SK-N-SH treated with all-trans-retinoic acid at 6 μM for 48 hours (cell line): ENCODE data around the gene PCK1.

Experiments used
- ATAC-seq: fragments of 200-7000 bp; cut with Tn5 transposase; 3 replicates; pipeline ENCODE4 v1.9.1; 2020; ENCODE audit warnings: mild to moderate bottlenecking, moderate library complexity
- BACH2 ChIP-seq: fragments of 250-450 bp; sonication (Bioruptor Pico); IDR thresholded peaks from 2 replicates; pipeline ENCODE4 v1.9.0; 2021; ENCODE audit warnings: mild to moderate bottlenecking, borderline replicate concordance
- CREB5 ChIP-seq: fragments of 250-450 bp; sonication (Bioruptor Pico); IDR thresholded peaks from 2 replicates; pipeline ENCODE4 v1.5.1; 2020; ENCODE audit warnings: low read depth, mild to moderate bottlenecking, moderate library complexity
- CSDC2 ChIP-seq: fragments of 250-450 bp; sonication (Bioruptor Pico); IDR thresholded peaks from 2 replicates; pipeline ENCODE4 v1.5.0; 2020; ENCODE audit warnings: mild to moderate bottlenecking, moderate library complexity
- CSRNP3 ChIP-seq: fragments of 250-450 bp; sonication (Bioruptor Pico); IDR thresholded peaks from 2 replicates; pipeline ENCODE4 v1.5.1; 2021; ENCODE audit warnings: mild to moderate bottlenecking, moderate library complexity
- ESRRG ChIP-seq: fragments of 250-450 bp; sonication (Bioruptor Pico); IDR thresholded peaks from 2 replicates; pipeline ENCODE4 v1.6.1; 2021; ENCODE audit warnings: mild to moderate bottlenecking
- GLIS3 ChIP-seq: fragments of 250-450 bp; sonication (Bioruptor Pico); IDR thresholded peaks from 2 replicates; pipeline ENCODE4 v1.5.0; 2020; ENCODE audit warnings: mild to moderate bottlenecking, moderate library complexity
- ISL1 ChIP-seq: fragments of 250-450 bp; sonication (Bioruptor Pico); IDR thresholded peaks from 2 replicates; pipeline ENCODE4 v2.1.2; 2022; ENCODE audit warnings: mild to moderate bottlenecking, moderate library complexity
- OSR1 ChIP-seq: fragments of 250-450 bp; sonication (Bioruptor Pico); IDR thresholded peaks from 2 replicates; pipeline ENCODE4 v1.8.0; 2022; ENCODE audit warnings: moderate library complexity, mild to moderate bottlenecking, inconsistent platforms
- PATZ1 ChIP-seq: fragments of 250-450 bp; sonication (Bioruptor Pico); IDR thresholded peaks from 2 replicates; pipeline ENCODE4 v1.8.0; 2020; ENCODE audit warnings: mild to moderate bottlenecking, moderate library complexity, borderline replicate concordance
- POU6F1 ChIP-seq: fragments of 250-450 bp; sonication (Bioruptor Pico); IDR thresholded peaks from 2 replicates; pipeline ENCODE4 v1.8.0; 2021; ENCODE audit warnings: low read depth, mild to moderate bottlenecking, moderate library complexity, borderline replicate concordance
- PPARA ChIP-seq: fragments of 250-450 bp; sonication (Bioruptor Pico); IDR thresholded peaks from 2 replicates; pipeline ENCODE4 v1.5.0; 2020; ENCODE audit warnings: mild to moderate bottlenecking, borderline replicate concordance
- RARB ChIP-seq: fragments of 250-450 bp; sonication (Bioruptor Pico); IDR thresholded peaks from 2 replicates; pipeline ENCODE4 v1.8.0; 2021; ENCODE audit warnings: mild to moderate bottlenecking, moderate library complexity
- SNAI2 ChIP-seq: fragments of 250-450 bp; sonication (Bioruptor Pico); IDR thresholded peaks from 2 replicates; pipeline ENCODE4 v1.5.0; 2020; ENCODE audit warnings: mild to moderate bottlenecking, moderate library complexity
- TCF4 ChIP-seq: fragments of 250-450 bp; sonication (Bioruptor Pico); IDR thresholded peaks from 2 replicates; pipeline ENCODE4 v1.8.0; 2021; ENCODE audit warnings: mild to moderate bottlenecking, moderate library complexity, borderline replicate concordance
- TOX ChIP-seq: fragments of 250-450 bp; sonication (Bioruptor Pico); IDR thresholded peaks from 2 replicates; pipeline ENCODE4 v1.8.0; 2021; ENCODE audit warnings: mild to moderate bottlenecking, moderate library complexity, borderline replicate concordance
- TSHZ2 ChIP-seq: fragments of 250-450 bp; sonication (Bioruptor Pico); IDR thresholded peaks from 2 replicates; pipeline ENCODE4 v1.5.0; 2020; ENCODE audit warnings: mild to moderate bottlenecking, moderate library complexity
- ZC3H10 ChIP-seq: fragments of 250-450 bp; sonication (Bioruptor Pico); IDR thresholded peaks from 2 replicates; pipeline ENCODE4 v1.5.1; 2021; ENCODE audit warnings: mild to moderate bottlenecking, moderate library complexity
- ZFP3 ChIP-seq: fragments of 250-450 bp; sonication (Bioruptor Pico); IDR thresholded peaks from 2 replicates; pipeline ENCODE4 v1.5.0; 2020; ENCODE audit warnings: mild to moderate bottlenecking, moderate library complexity
- ZNF8 ChIP-seq: fragments of 450-650 bp; formaldehyde crosslinking; IDR thresholded peaks from 2 replicates; pipeline ENCODE4 v1.5.0; 2020; ENCODE audit warnings: mild to moderate bottlenecking, moderate library complexity

The PCK1 gene

DNA sequence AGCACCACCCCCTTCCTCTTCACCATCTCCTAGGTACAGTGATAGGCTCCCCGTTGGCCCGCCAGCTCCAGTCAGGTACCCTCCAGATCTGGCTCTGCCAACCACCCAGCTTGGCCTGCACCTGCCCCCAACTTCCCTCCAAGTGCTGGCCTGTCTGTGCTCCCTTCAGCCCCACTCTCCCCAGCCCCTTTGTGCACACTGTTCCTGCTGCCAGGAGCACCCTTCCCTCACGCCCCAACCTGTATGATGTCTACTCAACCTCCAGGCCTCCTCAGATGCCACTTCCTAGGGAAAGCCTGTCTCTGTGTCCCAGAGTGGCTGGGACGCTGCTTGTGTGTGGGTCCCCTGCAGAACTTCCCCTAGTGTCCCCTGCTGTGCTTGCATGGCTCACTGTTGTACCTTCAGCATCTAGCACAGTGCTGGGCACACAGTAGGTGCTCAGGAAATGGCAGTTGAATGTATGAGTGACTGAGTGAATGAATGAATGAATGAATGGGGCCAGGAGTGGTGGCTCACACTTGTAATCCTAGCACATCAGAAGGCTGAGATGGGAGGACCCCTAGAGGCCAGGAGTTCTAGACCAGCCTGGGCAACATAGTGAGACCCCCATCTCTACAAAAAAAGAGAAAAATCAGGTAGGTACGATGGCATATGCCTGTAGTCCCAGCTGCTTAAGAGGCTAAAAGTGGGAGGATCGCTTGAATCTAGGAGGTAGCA lies 56.3 kb downstream of the PCK1 start:
- TF ChIP-seq ISL1 (no peak), ZNF8 (CRISPR knock-in tag) (no peak), TCF4 (CRISPR knock-in tag) (no peak), ESRRG (no peak), ZFP3 (CRISPR knock-in tag) (no peak), SNAI2 (CRISPR knock-in tag) (no peak), PATZ1 (CRISPR knock-in tag) (no peak), ZC3H10 (CRISPR knock-in tag) (no peak), CSRNP3 (CRISPR knock-in tag) (no peak), BACH2 (CRISPR knock-in tag) (no peak), POU6F1 (CRISPR knock-in tag) (no peak), TSHZ2 (CRISPR knock-in tag) (no peak), PPARA (CRISPR knock-in tag) (no peak), TOX (CRISPR knock-in tag) (no peak), GLIS3 (CRISPR knock-in tag) (no peak), RARB (no peak), OSR1 (CRISPR knock-in tag) (no peak), CSDC2 (CRISPR knock-in tag) (no peak), CREB5 (no peak)
- TF ChIP-seq, all 23 proteins: peak for 0
- no peak for ATAC-seq
